ENCODE data around the gene FAXC. TPM values are rescaled to one million over a fixed set of nuclear protein-coding genes. Genes with fewer than 3 reads are reported as not detected.
"Not testable (repeated sequence)": the region's sequence is repeated elsewhere in the genome, so short reads cannot be mapped to it uniquely, and the experiment has no call there.

FAXC gene
- total RNA-seq, 1 experiment from 2014 or later, result 1.9 TPM

DNA sequence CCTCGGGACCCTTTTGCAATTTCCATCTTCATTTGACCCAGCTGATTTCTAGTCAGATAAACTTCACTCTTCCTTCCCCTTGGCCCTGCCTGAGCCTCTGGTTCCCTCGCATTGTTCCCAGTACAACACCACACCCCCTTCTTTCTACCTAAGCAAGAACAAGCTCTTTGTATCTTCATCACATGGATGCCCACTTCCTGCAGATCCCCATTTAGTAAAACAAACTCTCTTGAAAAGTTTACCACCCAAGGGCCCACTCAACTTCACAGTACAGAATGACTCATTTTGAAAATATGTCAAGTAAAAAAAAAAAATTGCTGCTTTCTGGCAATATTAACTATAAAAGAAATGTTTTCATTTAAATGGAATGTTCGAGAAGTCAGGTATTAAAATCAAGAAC lies 5.2 kb downstream of the FAXC start:
- DNase-seq (ENCODE audit: extremely low read depth, low read depth), result no peak

DNA sequence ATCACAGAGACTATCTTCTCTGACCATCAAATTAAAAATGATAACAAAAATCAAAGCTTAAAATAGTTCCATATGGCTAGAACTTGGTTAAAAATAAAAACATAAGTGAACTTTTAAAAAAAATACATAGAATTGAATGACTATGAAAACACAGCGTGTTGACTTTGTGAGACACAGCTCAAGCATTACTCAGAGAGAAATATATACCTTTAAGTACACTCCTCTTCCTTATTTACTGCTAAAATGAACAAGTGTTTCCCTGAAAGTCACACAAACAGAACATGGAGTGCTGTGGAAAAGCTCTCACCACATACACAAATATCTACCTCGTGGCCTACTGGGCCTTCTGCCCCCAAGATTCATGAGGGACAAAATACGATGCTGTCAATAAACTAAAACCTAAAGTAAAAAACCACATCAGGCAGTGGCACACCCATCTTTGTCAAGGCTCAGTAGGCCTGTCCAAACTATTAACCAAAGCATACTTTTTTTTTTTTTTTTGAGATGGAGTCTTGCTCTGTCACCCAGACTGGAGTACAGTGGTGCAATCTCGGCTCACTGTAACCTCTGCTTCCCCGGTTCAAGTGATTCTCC lies 7.5 kb downstream of the FAXC start:
- DNase-seq (ENCODE audit: extremely low read depth, low read depth), result no peak

- DNase-seq (ENCODE audit: extremely low read depth, low read depth), result no peak
These were observed 11.3 kb downstream of the FAXC start for GRCh38 chr6:99338188-99338587.

GRCh38 chr6:99335298-99335697 lies 14.2 kb downstream of the FAXC start:
- not testable (repeated sequence) for DNase-seq (ENCODE audit: extremely low read depth, low read depth)

GRCh38 chr6:99334526-99335127 lies 14.8 kb downstream of the FAXC start:
- DNase-seq (ENCODE audit: extremely low read depth, low read depth), result peak; percentile 32

DNA sequence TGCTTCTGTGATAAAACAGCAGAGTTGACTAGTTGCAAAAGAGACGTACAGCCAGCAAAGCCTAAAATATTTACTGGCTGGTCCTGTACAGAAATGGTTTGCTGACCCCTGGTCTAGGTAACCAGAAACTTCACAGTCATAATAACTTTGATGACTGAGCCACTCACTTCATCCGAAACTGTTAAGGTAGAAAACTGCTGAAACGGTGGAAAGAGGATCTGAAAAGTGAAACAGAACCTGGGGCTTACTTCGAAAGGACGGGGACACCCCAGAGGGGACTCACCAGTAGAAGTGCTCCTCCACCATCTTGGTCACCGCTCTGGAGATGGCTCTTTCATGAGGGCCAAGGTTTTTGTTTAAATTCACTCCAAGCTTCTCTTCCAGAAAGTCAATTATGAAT lies 16.4 kb downstream of the FAXC start:
- DNase-seq (ENCODE audit: extremely low read depth, low read depth), result no peak

DNA sequence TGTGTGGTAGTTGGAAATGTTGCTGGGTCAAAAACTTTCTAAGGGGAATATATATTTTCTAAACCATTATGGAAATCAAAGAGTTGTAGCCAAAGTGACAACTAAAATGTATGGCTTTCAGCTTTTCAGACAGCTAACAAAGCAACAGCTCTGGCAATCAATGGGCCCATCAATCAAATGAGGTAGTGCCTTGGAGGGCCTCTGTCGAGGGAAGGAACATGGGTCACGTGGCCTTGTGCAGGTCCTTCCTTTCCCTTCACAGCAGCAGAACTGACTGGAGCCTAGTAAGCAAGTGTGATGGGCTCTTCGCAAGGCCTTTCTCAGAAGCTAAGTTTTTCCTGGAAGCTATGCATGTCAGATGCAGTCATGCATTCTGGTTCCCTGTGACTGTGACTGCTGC lies 17.9 kb downstream of the FAXC start:
- DNase-seq (ENCODE audit: extremely low read depth, low read depth), result no peak

DNA sequence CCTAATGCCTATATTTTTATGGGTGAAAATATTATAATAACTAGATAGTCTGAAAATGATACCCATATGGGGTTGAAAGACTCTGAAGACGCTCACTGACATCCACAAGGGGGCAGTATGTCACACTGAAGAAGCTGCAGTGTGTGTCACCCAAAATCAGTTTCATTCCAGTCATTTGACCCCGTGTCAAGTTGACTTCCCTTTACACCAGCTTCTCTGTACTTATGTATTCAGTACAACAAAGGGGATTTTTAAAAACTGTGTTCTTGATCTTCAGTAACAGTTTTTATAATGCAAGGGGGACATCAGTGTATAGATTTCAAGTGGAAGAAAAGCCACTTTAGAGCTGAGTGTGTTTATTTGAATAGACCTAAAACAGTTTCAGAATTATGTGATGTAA lies 19.3 kb downstream of the FAXC start:
- DNase-seq (ENCODE audit: extremely low read depth, low read depth), result peak; percentile 55

GRCh38 chr6:99324996-99325395 lies 24.5 kb downstream of the FAXC start:
- no peak for DNase-seq (ENCODE audit: extremely low read depth, low read depth)

DNA sequence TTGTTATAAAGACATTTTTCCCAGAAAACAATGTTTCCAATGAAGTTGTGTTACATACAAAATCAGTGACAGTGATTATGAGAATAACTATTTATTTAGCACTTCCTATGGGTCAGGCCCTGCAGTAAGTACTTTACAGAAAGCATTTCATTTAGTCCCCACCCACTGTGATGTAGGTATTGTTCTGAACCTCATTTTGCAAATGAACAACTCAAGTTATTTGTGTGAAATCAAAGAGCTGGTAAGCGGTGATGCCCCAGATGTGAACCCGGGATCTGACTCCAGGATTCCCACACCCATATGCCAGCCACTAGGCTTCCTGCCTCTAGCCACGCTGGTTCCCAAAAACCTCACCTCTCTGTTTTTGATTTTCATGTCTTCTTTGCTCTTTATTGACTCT lies 30.9 kb downstream of the FAXC start:
- DNase-seq (ENCODE audit: extremely low read depth, low read depth), result no peak

- no peak for DNase-seq (ENCODE audit: extremely low read depth, low read depth)
These were observed 37.1 kb downstream of the FAXC start for GRCh38 chr6:99312354-99312753.

GRCh38 chr6:99310553-99310952 lies 38.9 kb downstream of the FAXC start:
- no peak for DNase-seq (ENCODE audit: extremely low read depth, low read depth)

DNA sequence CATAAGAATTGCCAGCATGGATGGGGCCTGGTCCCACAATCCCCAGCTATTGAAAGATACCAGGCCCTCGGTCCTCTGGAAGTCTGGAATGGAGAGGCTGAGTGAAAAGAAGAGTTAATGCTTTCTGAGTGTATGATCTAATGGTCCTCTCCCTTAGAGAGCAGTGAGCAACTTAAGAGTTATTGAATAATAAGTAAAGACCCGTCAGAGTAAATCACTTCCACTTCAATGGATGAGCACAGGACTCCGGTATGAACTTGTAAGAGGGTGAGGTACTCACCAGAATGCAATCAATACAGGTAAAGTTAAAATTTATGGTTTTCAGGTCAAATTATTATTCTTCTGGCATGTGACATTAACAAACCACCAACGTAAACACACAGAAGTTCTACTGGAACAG lies 39.9 kb downstream of the FAXC start:
- DNase-seq (ENCODE audit: extremely low read depth, low read depth), result no peak

DNA sequence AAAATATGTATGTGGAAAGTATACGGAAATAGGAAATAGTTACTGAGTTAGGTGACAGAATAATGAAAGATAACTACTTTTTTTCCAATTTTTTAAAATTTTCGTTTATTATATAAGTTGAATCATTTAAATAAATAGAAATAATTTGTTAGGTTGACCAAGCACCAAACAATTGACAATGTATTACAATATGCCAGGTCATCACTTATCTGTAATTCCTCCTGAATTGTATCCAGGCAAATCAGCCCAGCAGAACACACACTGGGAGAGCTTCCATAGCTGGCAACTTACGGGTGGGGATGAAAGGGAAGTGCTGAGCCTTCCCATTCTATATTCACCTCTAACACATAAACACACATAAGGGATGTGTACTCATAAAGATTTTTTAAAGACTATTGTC lies 40.7 kb downstream of the FAXC start:
- no peak for DNase-seq (ENCODE audit: extremely low read depth, low read depth)

- no peak for DNase-seq (ENCODE audit: extremely low read depth, low read depth)
These were observed 42.1 kb downstream of the FAXC start for GRCh38 chr6:99307295-99307907.

DNA sequence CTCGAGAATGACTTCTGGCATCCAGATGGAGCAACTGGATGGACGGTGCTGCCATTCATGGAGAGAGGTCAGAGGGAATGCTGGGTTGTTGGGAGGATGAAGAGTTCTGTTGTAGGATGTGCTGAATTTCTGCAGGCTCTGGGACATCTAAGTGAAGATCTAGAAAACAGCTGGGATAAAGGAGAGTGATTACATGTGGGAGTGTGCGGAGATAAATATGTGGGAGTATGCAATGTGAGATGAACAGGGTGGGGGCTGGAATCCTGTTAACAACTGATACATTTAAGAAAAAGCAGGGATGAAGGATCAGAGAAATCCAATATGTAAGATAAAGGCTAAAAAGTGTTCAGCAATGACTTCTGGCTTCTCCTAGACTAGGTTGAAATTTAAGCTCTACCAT lies 43.1 kb downstream of the FAXC start:
- DNase-seq (ENCODE audit: extremely low read depth, low read depth), result no peak

DNA sequence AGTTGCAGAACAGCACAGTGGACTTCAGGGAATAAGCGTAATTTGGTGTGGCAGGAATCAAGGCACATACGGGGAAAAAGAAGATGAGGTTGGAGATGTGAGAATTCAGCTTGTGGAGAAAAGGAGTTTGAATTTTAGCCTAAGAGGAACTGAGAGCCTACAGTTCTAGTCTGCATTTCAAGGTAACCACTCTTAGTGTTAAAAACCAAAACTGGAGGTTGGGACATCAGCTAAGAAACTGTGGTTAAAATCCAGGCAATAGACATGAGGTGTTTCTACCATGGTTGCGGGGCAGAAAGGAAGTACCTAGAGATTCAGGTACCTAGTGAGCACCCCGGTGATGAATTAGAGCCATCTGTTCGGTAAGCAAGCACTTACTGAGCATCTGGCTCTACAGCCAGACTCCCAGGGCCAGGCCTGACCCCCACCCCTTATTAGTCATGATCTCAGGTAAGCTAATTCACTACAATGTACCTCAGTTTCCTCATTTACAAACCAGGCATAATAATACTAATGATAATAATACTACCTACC lies 44.4 kb downstream of the FAXC start:
- DNase-seq (ENCODE audit: extremely low read depth, low read depth), result no peak

GRCh38 chr6:99297415-99297814 lies 52.1 kb downstream of the FAXC start:
- DNase-seq (ENCODE audit: extremely low read depth, low read depth), result no peak

DNA sequence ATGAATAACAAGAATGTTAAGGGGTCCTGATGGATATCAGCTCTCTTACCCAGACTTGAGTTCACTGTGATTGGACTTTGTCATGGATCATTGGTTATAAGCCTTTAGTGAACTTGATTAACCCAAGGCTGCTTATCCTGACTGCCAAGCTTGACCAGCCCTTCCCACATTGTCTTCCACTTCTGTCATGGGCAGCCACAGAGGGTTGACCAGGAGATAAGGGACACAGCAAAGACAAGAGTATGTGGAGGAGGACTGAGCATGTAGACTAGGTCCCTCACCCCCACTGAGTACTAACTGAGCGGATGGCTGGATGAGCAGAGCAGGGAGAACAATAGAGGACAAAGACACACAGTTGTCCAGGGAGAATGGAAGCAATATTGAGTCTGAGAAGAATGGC lies 52.5 kb downstream of the FAXC start:
- no peak for DNase-seq (ENCODE audit: extremely low read depth, low read depth)

DNA sequence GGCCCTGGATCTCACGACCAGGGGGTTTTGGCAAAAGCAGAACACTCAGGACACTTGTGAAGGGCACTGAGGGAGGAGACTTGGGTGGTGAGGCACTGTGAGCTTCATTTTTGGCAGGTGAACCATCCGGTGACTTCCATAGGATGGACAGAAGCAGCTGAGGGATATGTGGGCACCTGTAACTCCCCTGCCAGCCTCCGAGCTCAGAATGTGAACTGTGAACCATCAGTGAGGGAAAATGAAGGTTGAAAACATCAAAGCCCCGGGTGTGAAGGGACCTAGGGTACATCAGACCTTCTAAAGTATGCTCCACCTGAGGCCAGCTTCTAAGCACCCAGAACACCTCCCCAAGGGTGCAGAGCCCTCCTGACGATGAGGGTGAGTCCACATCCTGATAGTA lies 53.2 kb downstream of the FAXC start:
- no peak for DNase-seq (ENCODE audit: extremely low read depth, low read depth)

GRCh38 chr6:99295276-99295675 lies 54.2 kb downstream of the FAXC start:
- no peak for DNase-seq (ENCODE audit: extremely low read depth, low read depth)

GRCh38 chr6:99294786-99295185 lies 54.7 kb downstream of the FAXC start:
- DNase-seq (ENCODE audit: extremely low read depth, low read depth), result no peak
